Gastrocnemius medialis (tissue), 4 donors: Measurements from ENCODE around the gene FXYD2. TPM values are rescaled to one million over a fixed set of nuclear protein-coding genes. Genes with fewer than 3 reads are reported as not detected.

Experiments
- ATAC-seq, 2 donors: fragments of 150-250 bp; one replicate each; pipeline ENCODE4 v1.9.1; 2016
- DNase-seq, 2 donors: peaks; one replicate each; pipeline ENCODE4 v3.0.0-alpha.2; 2019
- H3K27ac ChIP-seq, 4 donors: fragments of 200-600 bp; sonication (generic); 1 replicate in 1 of 4; 2 replicates in 3 of 4; pipeline ENCODE4 v1.5.1; 2016 to 2018; ENCODE audit warnings: mild to moderate bottlenecking in 2 of 4, moderate library complexity in 1 of 4
- H3K27me3 ChIP-seq, 3 donors: fragments of 200-600 bp; sonication (generic) in 2 of 3; 1 replicate in 1 of 3; 2 replicates in 2 of 3; pipeline versions ENCODE4 v1.5.1 to v1.6.0; 2016 to 2019; ENCODE audit warnings: mild to moderate bottlenecking in 1 of 3, moderate library complexity in 1 of 3
- H3K36me3 ChIP-seq, 2 donors: fragments of 200-600 bp; sonication (generic) in 1 of 2; one replicate each; pipeline ENCODE4 v1.5.1; 2017 to 2018
- H3K4me1 ChIP-seq, 2 donors: fragments of 200-600 bp; sonication (generic) in 1 of 2; one replicate each; pipeline ENCODE4 v1.5.1; 2016 to 2017; ENCODE audit warnings: mild to moderate bottlenecking in 2 of 2
- H3K4me3 ChIP-seq, 4 donors: fragments of 200-600 bp; sonication (generic) in 3 of 4; 1 replicate in 1 of 4; 2 replicates in 3 of 4; pipeline ENCODE4 v1.5.1; 2016 to 2019; ENCODE audit warnings: mild to moderate bottlenecking in 2 of 4
- H3K9me3 ChIP-seq, 3 donors: fragments of 200-600 bp; sonication (generic) in 2 of 3; 1 replicate in 1 of 3; 2 replicates in 2 of 3; pipeline ENCODE4 v1.5.1; 2016 to 2019
- POLR2A ChIP-seq, 2 donors: fragments of 450-650 bp; IDR thresholded peaks; one replicate each; pipeline ENCODE4 v1.6.1; 2017; ENCODE audit warnings: antibody characterized with exemption in 2 of 2, mild to moderate bottlenecking in 2 of 2, moderate library complexity in 2 of 2
- in situ Hi-C, 4 donors: fragments of 200-750 bp; cut with MboI; loops; one replicate each; pipeline versions ENCODE4 v1.15.0 to v1.8.0; 2017; ENCODE audit warnings: low sequenced_read_pairs in 4 of 4
- intact Hi-C: fragments of 100-400 bp; cut with DNase I; formaldehyde crosslinking; loops from one replicate; pipeline ENCODE4 v1.15.1; 2023; ENCODE audit warnings: low total_unique reads
- total RNA-seq, 4 donors: library from RNA; depleted of rRNA; stranded (reverse); fragments of >200 nt; gene quantifications; one replicate each; pipeline versions ENCODE4 v1.1.0 to v1.2.3, GENCODE V29; 2016
- TF ChIP-seq, protein P1 (sequence below), 5 experiments: fragments of 450-650 bp in 3 of 5; fragments of 200-600 bp in 2 of 5; sonication (generic) in 2 of 5; IDR thresholded peaks in 4 of 5; conservative IDR thresholded peaks in 1 of 5; 1 replicate in 4 of 5; 2 replicates in 1 of 5; pipeline ENCODE4 v1.5.1; 2016 to 2019; ENCODE audit warnings: antibody characterized with exemption in 5 of 5, mild to moderate bottlenecking in 3 of 5, moderate library complexity in 3 of 5

FXYD2 gene
- total RNA-seq, 4 donors from 2014 or later, result 0.87 TPM; not detected in 3

DNA sequence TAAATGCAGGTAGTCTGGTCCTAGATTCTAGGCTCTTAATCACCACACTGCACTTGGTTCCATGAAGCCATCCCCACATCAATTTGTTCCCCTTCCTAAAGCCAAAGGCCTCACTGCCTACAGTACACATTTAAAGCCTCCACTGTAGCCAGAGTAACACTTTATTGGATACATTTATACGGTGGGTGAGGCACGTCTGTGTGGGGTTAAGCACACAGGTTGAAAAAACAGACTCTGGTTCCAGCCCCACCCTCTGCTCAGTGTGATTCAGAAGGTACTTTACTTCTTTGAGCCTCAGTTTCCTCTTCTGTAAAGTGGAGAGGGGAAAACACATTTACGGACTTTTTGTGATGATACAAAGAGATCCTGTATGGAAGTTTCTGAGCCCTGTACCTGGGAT, 50.0 kb downstream of the FXYD2 start:
- ATAC-seq, result no peak
- in situ Hi-C loops, result no loop called here
- Histone ChIP-seq H3K36me3 (no peaks in the 10 kb centered on the region), H3K27me3 (peaks cover 0 to 6% (median 0%) of the 10 kb centered on the region in 3 donors), H3K27ac (no peak overlapping the region), H3K4me1 (no peaks in the 10 kb centered on the region), H3K9me3 (no peaks in the 10 kb centered on the region), H3K4me3 (no peak overlapping the region)
- TF ChIP-seq, protein P1, sequence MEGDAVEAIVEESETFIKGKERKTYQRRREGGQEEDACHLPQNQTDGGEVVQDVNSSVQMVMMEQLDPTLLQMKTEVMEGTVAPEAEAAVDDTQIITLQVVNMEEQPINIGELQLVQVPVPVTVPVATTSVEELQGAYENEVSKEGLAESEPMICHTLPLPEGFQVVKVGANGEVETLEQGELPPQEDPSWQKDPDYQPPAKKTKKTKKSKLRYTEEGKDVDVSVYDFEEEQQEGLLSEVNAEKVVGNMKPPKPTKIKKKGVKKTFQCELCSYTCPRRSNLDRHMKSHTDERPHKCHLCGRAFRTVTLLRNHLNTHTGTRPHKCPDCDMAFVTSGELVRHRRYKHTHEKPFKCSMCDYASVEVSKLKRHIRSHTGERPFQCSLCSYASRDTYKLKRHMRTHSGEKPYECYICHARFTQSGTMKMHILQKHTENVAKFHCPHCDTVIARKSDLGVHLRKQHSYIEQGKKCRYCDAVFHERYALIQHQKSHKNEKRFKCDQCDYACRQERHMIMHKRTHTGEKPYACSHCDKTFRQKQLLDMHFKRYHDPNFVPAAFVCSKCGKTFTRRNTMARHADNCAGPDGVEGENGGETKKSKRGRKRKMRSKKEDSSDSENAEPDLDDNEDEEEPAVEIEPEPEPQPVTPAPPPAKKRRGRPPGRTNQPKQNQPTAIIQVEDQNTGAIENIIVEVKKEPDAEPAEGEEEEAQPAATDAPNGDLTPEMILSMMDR (IDR thresholded peaks at IDR 0.05 in 4 of 5, conservative IDR thresholded peaks at IDR 0.05 in 1 of 5), result no peak
- TF ChIP-seq POLR2A (IDR thresholded peaks at IDR 0.05), result no peak
- no peak for DNase-seq
- intact Hi-C loops, result no loop called here

DNA sequence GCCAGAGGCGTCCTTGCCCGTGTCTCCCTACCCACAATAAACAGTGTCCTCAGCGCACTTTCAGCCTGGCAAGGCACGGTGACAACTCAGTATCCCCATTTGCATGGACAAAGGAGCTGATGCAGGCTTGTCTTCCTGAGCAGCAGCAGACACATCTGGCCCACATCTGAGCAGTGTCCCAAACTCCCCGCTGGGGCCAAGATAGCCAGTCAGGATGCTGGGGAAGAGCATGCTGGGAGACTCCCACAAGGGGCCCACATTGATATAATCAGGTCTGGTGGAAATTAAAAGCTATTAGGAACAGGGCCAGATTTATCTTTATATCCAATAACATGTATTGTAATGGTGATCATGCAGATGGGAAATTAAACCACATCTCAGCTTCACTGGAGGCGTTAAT, 52.2 kb downstream of the FXYD2 start:
- Histone ChIP-seq H3K27ac (no peak overlapping the region), H3K36me3 (no peaks in the 10 kb centered on the region), H3K27me3 (no peaks in the 10 kb centered on the region), H3K4me3 (no peak overlapping the region), H3K4me1 (no peaks in the 10 kb centered on the region), H3K9me3 (no peaks in the 10 kb centered on the region)
- no peak for DNase-seq
- ATAC-seq, result no peak
- in situ Hi-C loops (no loop called here), intact Hi-C loops (no loop called here)
- TF ChIP-seq POLR2A (IDR thresholded peaks at IDR 0.05), result no peak
- TF ChIP-seq, protein P1 (IDR thresholded peaks at IDR 0.05 in 4 of 5, conservative IDR thresholded peaks at IDR 0.05 in 1 of 5), result no peak

DNA sequence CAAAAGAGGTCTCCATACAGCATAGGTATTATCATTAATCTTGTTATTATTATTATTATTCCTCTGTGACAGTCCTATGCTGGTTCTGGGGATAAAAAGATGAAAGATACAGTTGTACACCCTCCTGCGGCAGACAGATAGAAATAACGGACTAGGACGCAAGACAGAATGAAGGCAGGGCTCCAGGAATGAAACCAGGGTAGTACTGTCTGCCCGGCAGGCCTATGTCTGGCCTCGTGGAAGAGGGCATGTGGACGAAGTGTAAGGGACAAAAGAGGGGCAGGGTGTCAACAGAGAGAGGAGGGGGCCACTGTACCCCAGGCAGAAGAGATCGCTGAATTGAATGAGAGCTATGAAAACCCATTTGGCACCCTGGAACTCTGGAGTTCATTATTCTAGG, 52.7 kb downstream of the FXYD2 start:
- Histone ChIP-seq H3K27me3 (no peaks in the 10 kb centered on the region), H3K4me3 (no peak overlapping the region), H3K36me3 (no peaks in the 10 kb centered on the region), H3K4me1 (no peaks in the 10 kb centered on the region), H3K27ac (no peak overlapping the region), H3K9me3 (no peaks in the 10 kb centered on the region)
- in situ Hi-C loops, result no loop called here
- no peak for DNase-seq
- TF ChIP-seq, protein P1 (IDR thresholded peaks at IDR 0.05 in 4 of 5, conservative IDR thresholded peaks at IDR 0.05 in 1 of 5), result no peak
- no peak for TF ChIP-seq POLR2A (IDR thresholded peaks at IDR 0.05)
- intact Hi-C loops, result no loop called here
- ATAC-seq, result no peak

DNA sequence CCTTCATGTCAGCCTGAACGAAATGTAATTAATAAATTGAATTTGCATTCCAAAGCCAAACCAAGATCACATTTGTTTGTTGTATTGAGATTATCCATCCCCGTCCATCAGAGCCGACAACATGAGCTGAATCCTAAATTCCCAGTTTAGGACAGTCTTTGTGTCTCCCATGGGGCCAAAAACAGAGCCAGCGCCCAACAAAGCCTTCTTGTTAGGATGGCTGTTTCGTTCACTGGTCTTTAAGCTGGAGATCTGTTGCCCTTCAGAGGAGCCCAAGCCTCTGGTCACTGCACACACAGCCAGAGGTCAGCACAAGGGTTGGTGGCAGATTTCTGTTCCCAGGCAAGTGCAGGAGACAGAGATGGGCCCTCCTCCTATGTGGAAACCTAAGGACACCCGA, 53.3 kb downstream of the FXYD2 start:
- H3K4me1 ChIP-seq, result no peaks in the 10 kb centered on the region
- TF ChIP-seq, protein P1 (IDR thresholded peaks at IDR 0.05 in 4 of 5, conservative IDR thresholded peaks at IDR 0.05 in 1 of 5), result no peak
- TF ChIP-seq POLR2A (IDR thresholded peaks at IDR 0.05), result no peak
- no peak for DNase-seq
- H3K4me3 ChIP-seq, result no peak overlapping the region
- ATAC-seq, result no peak
- intact Hi-C loops, result no loop called here
- no peaks in the 10 kb centered on the region for H3K36me3 ChIP-seq
- no peak overlapping the region for H3K27ac ChIP-seq
- in situ Hi-C loops, result no loop called here
- no peaks in the 10 kb centered on the region for H3K9me3 ChIP-seq
- H3K27me3 ChIP-seq, result no peaks in the 10 kb centered on the region

DNA sequence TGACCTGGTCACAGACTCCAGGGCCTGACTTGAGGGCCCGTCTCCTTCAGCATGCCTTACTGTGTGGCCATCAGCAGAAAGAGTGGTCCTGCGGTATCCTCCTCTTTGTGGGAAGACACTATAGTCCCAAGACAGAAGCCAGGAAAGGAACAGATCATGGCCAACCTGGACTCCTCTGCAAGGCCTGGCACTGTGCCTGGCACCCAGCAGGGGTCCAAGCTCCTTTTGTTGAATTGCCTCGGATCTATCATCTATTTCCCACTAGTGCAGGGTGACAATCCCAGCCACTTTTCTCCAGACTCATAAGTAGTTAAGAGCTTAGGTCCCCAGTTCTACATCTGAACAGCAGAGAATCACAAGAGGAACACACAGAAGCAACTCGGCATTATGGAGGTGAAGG, 54.5 kb downstream of the FXYD2 start:
- Histone ChIP-seq H3K27me3 (peaks cover 0 to under 1% (median 0%) of the 10 kb centered on the region in 3 donors), H3K4me1 (no peaks in the 10 kb centered on the region), H3K27ac (no peak overlapping the region), H3K36me3 (no peaks in the 10 kb centered on the region), H3K9me3 (no peaks in the 10 kb centered on the region), H3K4me3 (no peak overlapping the region)
- in situ Hi-C loops, result no loop called here
- TF ChIP-seq, protein P1 (IDR thresholded peaks at IDR 0.05 in 4 of 5, conservative IDR thresholded peaks at IDR 0.05 in 1 of 5), result no peak
- TF ChIP-seq POLR2A (IDR thresholded peaks at IDR 0.05), result no peak
- intact Hi-C loops, result no loop called here
- DNase-seq, result no peak
- ATAC-seq, result no peak
